BLaER1 treated with 17β-estradiol and CSF1 and Interleukin-3, amounts not matched to agents 10 nM and 100 nM (cell line): Measurements from ENCODE around the gene COL17A1.

Source experiments
- H3K27ac ChIP-seq, 11 experiments: shearing (Covaris generic); formaldehyde crosslinking; 2 replicates each; pipeline ENCODE4 v1.8.1; 2022
- H3K27me3 ChIP-seq, 11 experiments: shearing (Covaris generic); formaldehyde crosslinking; 2 replicates each; pipeline ENCODE4 v1.8.1; 2022
- H3K36me3 ChIP-seq, 11 experiments: shearing (Covaris generic); formaldehyde crosslinking; 2 replicates each; pipeline ENCODE4 v1.8.1; 2022
- H3K4me1 ChIP-seq, 10 experiments: shearing (Covaris generic); formaldehyde crosslinking; 2 replicates each; pipeline ENCODE4 v1.8.1; 2022
- H3K4me2 ChIP-seq, 11 experiments: shearing (Covaris generic); formaldehyde crosslinking; 2 replicates each; pipeline ENCODE4 v1.8.1; 2022
- H3K4me3 ChIP-seq, 10 experiments: shearing (Covaris generic); formaldehyde crosslinking; 2 replicates each; pipeline ENCODE4 v1.8.1; 2022
- H3K9ac ChIP-seq, 11 experiments: shearing (Covaris generic); formaldehyde crosslinking; 2 replicates each; pipeline ENCODE4 v1.8.1; 2022
- H3K9me3 ChIP-seq, 11 experiments: shearing (Covaris generic); formaldehyde crosslinking; replicated peaks in 1 of 11; 2 replicates each; pipeline ENCODE4 v1.8.1; 2022
- H4K20me1 ChIP-seq, 11 experiments: shearing (Covaris generic); formaldehyde crosslinking; 2 replicates each; pipeline ENCODE4 v1.8.1; 2022
- Cebpa-rat ChIP-seq, 11 experiments: shearing (Covaris generic); IDR thresholded peaks; 2 replicates each; pipeline ENCODE4 v1.8.1; 2022

The COL17A1 gene

DNA sequence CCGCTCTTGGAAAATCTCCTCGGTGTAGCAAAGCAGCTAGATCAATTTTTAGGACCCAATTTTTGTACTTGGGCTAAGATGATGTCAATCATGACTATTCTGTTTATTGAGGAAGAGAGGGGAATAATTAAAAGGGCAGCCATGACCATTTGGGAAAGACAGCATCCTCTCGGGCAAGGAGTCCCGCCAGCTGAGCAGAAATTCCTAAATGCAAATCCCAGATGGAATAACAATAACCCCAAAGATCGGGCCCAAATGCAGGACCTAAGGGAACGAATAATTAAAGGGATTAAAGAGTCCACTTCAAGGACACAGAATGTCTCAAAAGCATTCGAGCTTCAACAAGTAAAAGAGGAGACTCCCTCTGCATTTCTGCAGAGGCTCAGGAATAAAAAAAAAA lies 18.7 kb downstream of the COL17A1 start:
- H3K36me3 ChIP-seq: no peaks in the 10 kb centered on the region
- no peak for TF ChIP-seq Cebpa-rat (IDR thresholded peaks at IDR 0.05)
- no peak overlapping the region for H3K27ac ChIP-seq
- H3K27me3 ChIP-seq: no peaks in the 10 kb centered on the region
- H3K4me2 ChIP-seq: no peak overlapping the region
- H3K9me3 ChIP-seq: no peaks in the 10 kb centered on the region
- no peaks in the 10 kb centered on the region for H4K20me1 ChIP-seq
- H3K4me1 ChIP-seq: peaks cover 0 to 12% (median 4%) of the 10 kb centered on the region in 10 experiments; a peak in 9 of 20 replicates
- no peak overlapping the region for H3K9ac ChIP-seq
- H3K4me3 ChIP-seq: no peak overlapping the region

GRCh38 chr10:104065748-104066147 lies 19.9 kb downstream of the COL17A1 start:
- Histone ChIP-seq H3K27me3 (no peaks in the 10 kb centered on the region), H3K4me1 (peaks cover 0 to 12% (median 4%) of the 10 kb centered on the region in 10 experiments; a peak in 9 of 20 replicates), H3K9ac (no peak overlapping the region), H3K4me3 (no peak overlapping the region), H3K9me3 (no peaks in the 10 kb centered on the region), H3K27ac (no peak overlapping the region), H4K20me1 (no peaks in the 10 kb centered on the region), H3K36me3 (no peaks in the 10 kb centered on the region), H3K4me2 (no peak overlapping the region)
- TF ChIP-seq Cebpa-rat (IDR thresholded peaks at IDR 0.05): no peak

DNA sequence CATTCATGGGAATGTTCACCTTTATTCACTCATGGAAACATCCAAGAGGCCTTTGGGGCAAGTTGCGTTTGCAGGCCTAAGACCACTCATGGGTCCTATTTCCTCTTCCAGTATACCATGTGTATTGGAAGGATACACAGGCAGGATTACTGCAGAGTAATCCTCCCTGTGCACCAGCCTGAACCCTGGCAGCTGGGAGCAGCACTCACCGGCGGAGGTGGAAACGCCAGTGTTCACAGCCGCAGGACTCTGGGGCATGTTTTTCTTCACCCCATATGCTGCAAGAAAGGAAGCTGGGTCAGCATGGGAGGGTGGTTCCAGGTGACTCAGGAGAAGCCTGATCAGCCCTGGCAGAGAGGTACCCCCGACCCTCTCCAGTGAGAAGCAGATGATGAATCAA lies 24.5 kb downstream of the COL17A1 start:
- Histone ChIP-seq H3K4me3 (no peak overlapping the region), H3K36me3 (no peaks in the 10 kb centered on the region), H3K27ac (no peak overlapping the region), H3K4me2 (no peak overlapping the region), H3K4me1 (no peaks in the 10 kb centered on the region), H3K9me3 (no peaks in the 10 kb centered on the region), H3K27me3 (no peaks in the 10 kb centered on the region), H3K9ac (no peak overlapping the region), H4K20me1 (no peaks in the 10 kb centered on the region)
- TF ChIP-seq Cebpa-rat (IDR thresholded peaks at IDR 0.05): no peak

DNA sequence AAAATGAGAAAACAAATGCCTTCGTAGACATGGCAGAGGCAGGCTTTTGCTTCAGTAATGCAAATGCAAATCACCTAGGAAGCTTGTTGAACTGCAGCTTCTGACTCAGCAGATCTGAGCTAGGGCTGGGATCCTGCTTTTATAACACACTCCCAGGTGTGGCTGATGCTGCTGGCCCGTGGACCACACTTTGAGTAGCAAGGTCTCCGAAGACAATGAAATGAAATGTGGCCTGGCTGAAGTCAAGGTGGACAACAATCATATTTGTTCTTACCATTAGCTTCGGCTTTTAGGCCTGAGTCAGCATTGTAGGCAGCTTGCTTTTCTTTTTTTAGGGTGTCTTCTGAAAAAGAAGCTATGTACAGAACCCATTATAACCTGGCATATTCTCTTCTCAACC lies 26.3 kb downstream of the COL17A1 start:
- Histone ChIP-seq H3K9me3 (no peaks in the 10 kb centered on the region), H3K36me3 (no peaks in the 10 kb centered on the region), H3K4me2 (no peak overlapping the region), H3K4me1 (no peaks in the 10 kb centered on the region), H3K27me3 (no peaks in the 10 kb centered on the region), H3K27ac (no peak overlapping the region), H3K9ac (no peak overlapping the region), H3K4me3 (no peak overlapping the region), H4K20me1 (no peaks in the 10 kb centered on the region)
- TF ChIP-seq Cebpa-rat (IDR thresholded peaks at IDR 0.05): no peak

- Histone ChIP-seq H3K27ac (no peak overlapping the region), H3K4me2 (no peak overlapping the region), H3K36me3 (no peaks in the 10 kb centered on the region), H3K4me3 (no peak overlapping the region), H3K4me1 (no peaks in the 10 kb centered on the region), H3K27me3 (no peaks in the 10 kb centered on the region), H4K20me1 (no peaks in the 10 kb centered on the region), H3K9ac (no peak overlapping the region), H3K9me3 (peaks cover 0 to 5% (median 0%) of the 10 kb centered on the region in 11 experiments; a peak in 3 of 22 replicates)
- no peak for TF ChIP-seq Cebpa-rat (IDR thresholded peaks at IDR 0.05)
Measured at GRCh38 chr10:104057717-104058116, 28.0 kb downstream of the COL17A1 start.

GRCh38 chr10:104056619-104057273 lies 28.9 kb downstream of the COL17A1 start:
- H3K4me2 ChIP-seq: no peak overlapping the region
- H3K27me3 ChIP-seq: no peaks in the 10 kb centered on the region
- no peaks in the 10 kb centered on the region for H3K36me3 ChIP-seq
- no peak overlapping the region for H3K4me3 ChIP-seq
- no peak overlapping the region for H3K9ac ChIP-seq
- no peaks in the 10 kb centered on the region for H3K4me1 ChIP-seq
- peaks cover 0 to 7% (median 0%) of the 10 kb centered on the region in 11 experiments; a peak in 3 of 22 replicates for H3K9me3 ChIP-seq
- no peak for TF ChIP-seq Cebpa-rat (IDR thresholded peaks at IDR 0.05)
- H3K27ac ChIP-seq: no peak overlapping the region
- H4K20me1 ChIP-seq: no peaks in the 10 kb centered on the region

DNA sequence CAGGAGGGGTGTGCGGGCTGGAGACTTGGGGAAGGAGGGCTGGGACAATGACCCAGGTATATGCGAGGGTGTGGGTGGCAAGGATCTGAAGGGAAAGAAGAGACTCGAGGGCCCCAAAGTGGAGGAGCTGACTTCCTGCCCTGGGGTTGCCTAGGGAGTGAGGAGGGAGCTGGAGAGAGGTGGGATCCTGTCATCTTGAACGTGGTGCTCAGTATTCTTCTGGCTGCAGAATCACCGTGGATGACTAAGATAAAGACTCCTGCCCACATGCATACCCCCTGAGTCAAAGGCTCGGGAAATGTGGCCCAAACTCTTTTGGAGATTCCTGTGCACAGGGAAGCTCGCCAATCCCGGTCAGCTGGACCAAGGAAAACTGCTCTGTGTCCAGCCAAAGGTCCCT lies 31.2 kb downstream of the COL17A1 start:
- H3K4me2 ChIP-seq: no peak overlapping the region
- no peaks in the 10 kb centered on the region for H3K27me3 ChIP-seq
- H3K27ac ChIP-seq: no peak overlapping the region
- peaks cover 0 to 7% (median 0%) of the 10 kb centered on the region in 11 experiments; a peak in 3 of 22 replicates for H3K9me3 ChIP-seq
- H4K20me1 ChIP-seq: no peaks in the 10 kb centered on the region
- no peak for TF ChIP-seq Cebpa-rat (IDR thresholded peaks at IDR 0.05)
- no peaks in the 10 kb centered on the region for H3K36me3 ChIP-seq
- no peak overlapping the region for H3K9ac ChIP-seq
- no peak overlapping the region for H3K4me3 ChIP-seq
- peaks cover 0 to 7% (median 0%) of the 10 kb centered on the region in 10 experiments; a peak in 7 of 20 replicates for H3K4me1 ChIP-seq

DNA sequence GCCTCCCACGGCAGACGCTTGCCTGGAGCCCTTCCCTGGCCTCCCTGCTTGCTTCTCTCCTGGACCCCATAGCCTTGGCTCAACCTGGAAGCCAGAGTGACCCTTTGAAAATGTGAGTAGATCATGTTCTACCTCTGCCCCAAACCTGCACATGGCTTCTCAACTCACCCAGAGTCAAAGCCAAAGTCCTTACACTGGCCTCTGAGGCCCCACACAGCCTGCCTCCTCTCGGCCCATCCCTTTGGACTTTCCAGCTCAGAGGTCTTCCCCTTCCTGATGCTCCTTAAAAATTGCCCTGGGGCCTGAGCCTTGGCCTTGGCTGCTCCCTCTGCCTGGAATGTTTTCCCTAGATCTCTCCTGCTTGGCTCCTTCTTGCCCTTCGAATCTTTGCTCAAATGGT lies 32.5 kb downstream of the COL17A1 start:
- no peak overlapping the region for H3K9ac ChIP-seq
- no peak overlapping the region for H3K4me3 ChIP-seq
- peaks cover 0 to 7% (median 0%) of the 10 kb centered on the region in 11 experiments; a peak in 3 of 22 replicates for H3K9me3 ChIP-seq
- no peaks in the 10 kb centered on the region for H3K36me3 ChIP-seq
- no peaks in the 10 kb centered on the region for H4K20me1 ChIP-seq
- no peak for TF ChIP-seq Cebpa-rat (IDR thresholded peaks at IDR 0.05)
- peaks cover 0 to 12% (median 0%) of the 10 kb centered on the region in 10 experiments; a peak in 7 of 20 replicates for H3K4me1 ChIP-seq
- H3K4me2 ChIP-seq: no peak overlapping the region
- H3K27ac ChIP-seq: no peak overlapping the region
- no peaks in the 10 kb centered on the region for H3K27me3 ChIP-seq

- Histone ChIP-seq H3K4me3 (no peak overlapping the region), H3K4me2 (no peak overlapping the region), H3K9me3 (peaks cover 0 to 7% (median 0%) of the 10 kb centered on the region in 11 experiments; a peak in 3 of 22 replicates), H3K36me3 (no peaks in the 10 kb centered on the region), H3K4me1 (peaks cover 0 to 12% (median 0%) of the 10 kb centered on the region in 10 experiments; a peak in 7 of 20 replicates), H4K20me1 (no peaks in the 10 kb centered on the region), H3K27ac (no peak overlapping the region), H3K9ac (no peak overlapping the region), H3K27me3 (no peaks in the 10 kb centered on the region)
- no peak for TF ChIP-seq Cebpa-rat (IDR thresholded peaks at IDR 0.05)
Measured at GRCh38 chr10:104052431-104052830, 33.2 kb downstream of the COL17A1 start.
